Measurements from ENCODE around the gene CMC4.

The CMC4 gene

GRCh38 chrX:155052738-155053498 is 18.0 kb downstream of the CMC4 start:
- no peak for DNase-seq

- peak; percentile 36 for DNase-seq
Measured at GRCh38 chrX:155048977-155049619, 21.8 kb downstream of the CMC4 start.

- no peak for DNase-seq
Measured at GRCh38 chrX:155046811-155047528, 24.0 kb downstream of the CMC4 start.

GRCh38 chrX:155046129-155046810 is 24.7 kb downstream of the CMC4 start:
- no peak for DNase-seq

- no peak for DNase-seq
Measured at GRCh38 chrX:155035688-155036087, 35.2 kb downstream of the CMC4 start.

- DNase-seq: no peak
Measured at GRCh38 chrX:155031657-155032056, 39.3 kb downstream of the CMC4 start.

GRCh38 chrX:155028877-155029291 is 42.1 kb downstream of the CMC4 start:
- no peak for DNase-seq

- DNase-seq: peak; percentile 15
Measured at GRCh38 chrX:155028129-155028528, 42.8 kb downstream of the CMC4 start.

- peak; percentile 52 for DNase-seq
Measured at GRCh38 chrX:155027509-155028066, 43.3 kb downstream of the CMC4 start.

GRCh38 chrX:155026727-155027508 is 44.0 kb downstream of the CMC4 start, which contains the start of gene FUNDC2:
TSS of gene FUNDC2 (plus strand) at chrX:155026844. CDS start at chrX:155026939, 95 bp downstream.
- DNase-seq: peak; percentile 96

- DNase-seq: no peak
Measured at GRCh38 chrX:155026420-155026726, 44.6 kb downstream of the CMC4 start.

GRCh38 chrX:155023907-155024833 is 46.8 kb downstream of the CMC4 start:
- no peak for DNase-seq

GRCh38 chrX:155022585-155022984 is 48.4 kb downstream of the CMC4 start, which contains the start of gene F8:
TSS of gene F8 (minus strand) at chrX:155022723. CDS start at chrX:155022552, 171 bp downstream.
- DNase-seq: no peak

GRCh38 chrX:155020591-155020990 is 50.3 kb downstream of the CMC4 start:
- DNase-seq: no peak

Data from RPMI8226 (cell line).